ENCODE results near the gene ELMO1. TPM values are rescaled to one million over a fixed set of nuclear protein-coding genes. Genes with fewer than 3 reads are reported as not detected.

Gene ELMO1
- total RNA-seq, 4 donors from 2014 or later, result 58.7 to 293 (median 81.0) TPM

GRCh38 chr7:37311355-37311754 is 137.3 kb downstream of the ELMO1 start:
- TF ChIP-seq CTCF (IDR thresholded peaks at IDR 0.05), result no peak
- DNase-seq (ENCODE audit: low spot score) (no peak), ATAC-seq (ENCODE audit: low FRiP score) (no peak)

GRCh38 chr7:37310327-37311080 is 138.2 kb downstream of the ELMO1 start:
- no peak for TF ChIP-seq CTCF (IDR thresholded peaks at IDR 0.05)
- DNase-seq (ENCODE audit: low spot score), result no peak
- ATAC-seq (ENCODE audit: low FRiP score), result no peak

GRCh38 chr7:37309493-37309892 is 139.2 kb downstream of the ELMO1 start:
- no peak for DNase-seq (ENCODE audit: low spot score)
- no peak for TF ChIP-seq CTCF (IDR thresholded peaks at IDR 0.05)
- ATAC-seq (ENCODE audit: low FRiP score), result no peak

GRCh38 chr7:37304921-37305320 is 143.7 kb downstream of the ELMO1 start:
- TF ChIP-seq CTCF (IDR thresholded peaks at IDR 0.05), result no peak
- DNase-seq (ENCODE audit: low spot score) (no peak), ATAC-seq (ENCODE audit: low FRiP score) (no peak)

- no peak for ATAC-seq (ENCODE audit: low FRiP score)
- no peak for DNase-seq (ENCODE audit: low spot score)
- TF ChIP-seq CTCF (IDR thresholded peaks at IDR 0.05), result no peak
Observed at GRCh38 chr7:37297546-37297945, 151.1 kb downstream of the ELMO1 start.

- ATAC-seq (ENCODE audit: low FRiP score), result no peak
- DNase-seq (ENCODE audit: low spot score), result no peak
- TF ChIP-seq CTCF (IDR thresholded peaks at IDR 0.05), result no peak
Observed at GRCh38 chr7:37295401-37295800, 153.3 kb downstream of the ELMO1 start.

GRCh38 chr7:37290731-37291130 is 157.9 kb downstream of the ELMO1 start:
- ATAC-seq (ENCODE audit: low FRiP score), result no peak
- TF ChIP-seq CTCF (IDR thresholded peaks at IDR 0.05), result no peak
- DNase-seq (ENCODE audit: low spot score), result no peak
